ENCODE measurements around the gene JAK1. TPM values are rescaled to one million over a fixed set of nuclear protein-coding genes. Genes with fewer than 3 reads are reported as not detected.

The JAK1 gene
- total and polyA plus RNA-seq, 9 of the 15 experiments (the other 6 are each of a cell fraction or from before 2014, with no cell fraction given), result 9.7 to 44.1 (median 42.5) TPM

DNA sequence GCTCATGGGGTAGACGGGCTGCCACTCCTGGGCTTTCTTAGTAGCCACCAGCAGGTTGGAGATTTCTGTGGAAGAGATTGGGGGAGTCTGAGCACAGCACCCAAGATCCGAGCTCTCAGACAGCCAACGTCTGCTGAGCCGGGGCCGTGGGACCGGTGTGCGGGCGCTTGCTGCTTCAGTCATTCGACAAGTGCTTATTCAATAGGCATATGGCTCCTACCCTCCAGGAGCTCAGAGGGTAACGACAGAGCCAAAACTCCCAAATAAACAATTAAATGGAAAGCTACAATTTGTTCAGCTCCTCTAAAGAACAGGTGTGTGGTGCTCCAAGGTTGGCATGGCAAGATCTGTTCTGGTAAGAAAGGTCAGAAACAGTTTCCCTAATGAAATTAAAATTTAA lies 115.5 kb downstream of the JAK1 start:
- in situ Hi-C loops (cut with MboI), result no loop called here
- DNase-seq (ENCODE audit: extremely low read depth in 1 of 4, low spot score in 3 of 4) (no peak), FAIRE-seq (no peak), ATAC-seq (no peak)
- Histone ChIP-seq H3K4me3 (no peak overlapping the region), H3K36me3 (ENCODE audit: control insufficient read depth, insufficient read depth, low read length) (peaks cover 55% of the 10 kb centered on the region; the same call in 2 of the 3 replicates), H4K20me1 (replicated peaks; ENCODE audit: control insufficient read depth, insufficient read depth, low read length) (no peaks in the 10 kb centered on the region), H3K27ac (ENCODE audit: extremely low read depth, low read depth, low read length) (no peak overlapping the region), H3K27me3 (ENCODE audit: control insufficient read depth in 2 of 2, insufficient read depth in 2 of 2, low read length in 2 of 2) (no peaks in the 10 kb centered on the region), H3K9ac (ENCODE audit: insufficient read depth in 1 of 2, low read depth in 2 of 2, low read length in 2 of 2) (no peak overlapping the region), H3K9me3 (replicated peaks; ENCODE audit: control insufficient read depth, insufficient read depth, low read depth, low read length) (no peaks in the 10 kb centered on the region), H2AFZ (ENCODE audit: low read depth, low read length) (no peak overlapping the region), H3K4me2 (ENCODE audit: insufficient read depth, low read length) (no peak overlapping the region), H3K9me1 (ENCODE audit: control insufficient read depth, insufficient read depth, low read length) (no peaks in the 10 kb centered on the region), H3K79me2 (ENCODE audit: control insufficient read depth, insufficient read depth, low read length) (no peaks in the 10 kb centered on the region), H3K4me1 (replicated peaks in 1 of 2; ENCODE audit: control insufficient read depth in 2 of 2, insufficient read depth in 2 of 2, low read length in 2 of 2) (no peaks in the 10 kb centered on the region)
- ChIA-PET POLR2A (interaction anchor here (1.0 to 1.1 kb wide), 2 partner anchors 19 to 47 kb away, joined by 3 to 4 read pairs; no protein-coding TSS in a partner anchor), CTCF (ENCODE audit: low intra/inter-chr PET ratio) (no interaction called here)
- intact Hi-C loops (cut with micrococcal nuclease), result no loop called here
- BruUV-seq (replicated peaks), result no TSS peak
- no peak for TF ChIP-seq CBX8 (IDR thresholded peaks at IDR 0.05; ENCODE audit: borderline replicate concordance, extremely low read depth, low read depth, low read length, poor library complexity, severe bottlenecking)
- TF ChIP-seq STAT5A (IDR thresholded peaks at IDR 0.05; ENCODE audit: borderline replicate concordance, low read length), result no peak
- TF ChIP-seq EP400 (IDR thresholded peaks at IDR 0.05), result no peak
- TF ChIP-seq, protein P1, sequence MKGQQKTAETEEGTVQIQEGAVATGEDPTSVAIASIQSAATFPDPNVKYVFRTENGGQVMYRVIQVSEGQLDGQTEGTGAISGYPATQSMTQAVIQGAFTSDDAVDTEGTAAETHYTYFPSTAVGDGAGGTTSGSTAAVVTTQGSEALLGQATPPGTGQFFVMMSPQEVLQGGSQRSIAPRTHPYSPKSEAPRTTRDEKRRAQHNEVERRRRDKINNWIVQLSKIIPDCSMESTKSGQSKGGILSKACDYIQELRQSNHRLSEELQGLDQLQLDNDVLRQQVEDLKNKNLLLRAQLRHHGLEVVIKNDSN (CRISPR knock-in tag; IDR thresholded peaks at IDR 0.05), result no peak
- TF ChIP-seq, protein P2, sequence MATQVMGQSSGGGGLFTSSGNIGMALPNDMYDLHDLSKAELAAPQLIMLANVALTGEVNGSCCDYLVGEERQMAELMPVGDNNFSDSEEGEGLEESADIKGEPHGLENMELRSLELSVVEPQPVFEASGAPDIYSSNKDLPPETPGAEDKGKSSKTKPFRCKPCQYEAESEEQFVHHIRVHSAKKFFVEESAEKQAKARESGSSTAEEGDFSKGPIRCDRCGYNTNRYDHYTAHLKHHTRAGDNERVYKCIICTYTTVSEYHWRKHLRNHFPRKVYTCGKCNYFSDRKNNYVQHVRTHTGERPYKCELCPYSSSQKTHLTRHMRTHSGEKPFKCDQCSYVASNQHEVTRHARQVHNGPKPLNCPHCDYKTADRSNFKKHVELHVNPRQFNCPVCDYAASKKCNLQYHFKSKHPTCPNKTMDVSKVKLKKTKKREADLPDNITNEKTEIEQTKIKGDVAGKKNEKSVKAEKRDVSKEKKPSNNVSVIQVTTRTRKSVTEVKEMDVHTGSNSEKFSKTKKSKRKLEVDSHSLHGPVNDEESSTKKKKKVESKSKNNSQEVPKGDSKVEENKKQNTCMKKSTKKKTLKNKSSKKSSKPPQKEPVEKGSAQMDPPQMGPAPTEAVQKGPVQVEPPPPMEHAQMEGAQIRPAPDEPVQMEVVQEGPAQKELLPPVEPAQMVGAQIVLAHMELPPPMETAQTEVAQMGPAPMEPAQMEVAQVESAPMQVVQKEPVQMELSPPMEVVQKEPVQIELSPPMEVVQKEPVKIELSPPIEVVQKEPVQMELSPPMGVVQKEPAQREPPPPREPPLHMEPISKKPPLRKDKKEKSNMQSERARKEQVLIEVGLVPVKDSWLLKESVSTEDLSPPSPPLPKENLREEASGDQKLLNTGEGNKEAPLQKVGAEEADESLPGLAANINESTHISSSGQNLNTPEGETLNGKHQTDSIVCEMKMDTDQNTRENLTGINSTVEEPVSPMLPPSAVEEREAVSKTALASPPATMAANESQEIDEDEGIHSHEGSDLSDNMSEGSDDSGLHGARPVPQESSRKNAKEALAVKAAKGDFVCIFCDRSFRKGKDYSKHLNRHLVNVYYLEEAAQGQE (IDR thresholded peaks at IDR 0.05; ENCODE audit: borderline replicate concordance), result no peak
- TF ChIP-seq, protein P2 (CRISPR knock-in tag; IDR thresholded peaks at IDR 0.05; ENCODE audit: low read depth), result no peak
- TF ChIP-seq RBFOX2 (IDR thresholded peaks at IDR 0.05; ENCODE audit: low read depth, low read length), result no peak
- TF ChIP-seq PHB2 (IDR thresholded peaks at IDR 0.05; ENCODE audit: low read depth), result no peak
- TF ChIP-seq ZNF253 (CRISPR knock-in tag; conservative IDR thresholded peaks at IDR 0.05), result no peak
- 89% methylated on average over 10 of the region's 10 CpGs for WGBS (ENCODE audit: insufficient coverage, low coverage, missing lambda C conversion rate)

All from K562 (cell line).